CD8-positive, alpha-beta memory T cell (primary cell): Measurements from ENCODE around the gene IRGQ. TPM values are rescaled to one million over a fixed set of nuclear protein-coding genes. Genes with fewer than 3 reads are reported as not detected.

Experiments
- CTCF ChIA-PET: fragments of 350-600 bp; sonication (Branson Sonifier 250); formaldehyde crosslinking; loops from one replicate; lab custom pipeline; 2021; ENCODE audit warnings: antibody characterized with exemption; lab: Charles Lee
- POLR2A ChIA-PET: fragments of 350-600 bp; sonication (Branson Sonifier 250); formaldehyde crosslinking; loops from one replicate; lab custom pipeline; 2021; ENCODE audit warnings: antibody characterized with exemption; lab: Charles Lee
- DNase-seq, 5 donors: peaks; one replicate each; pipeline versions ENCODE4 v3.0.0 to v3.0.0-alpha.2; 2020 to 2022; ENCODE audit warnings: mixed read lengths in 1 of 5
- H3K27ac ChIP-seq: one replicate; pipeline ENCODE4 v1.7.0; 2013; ENCODE audit warnings: low read depth, mild to moderate bottlenecking, low read length, moderate library complexity
- H3K27me3 ChIP-seq: 2 replicates; pipeline ENCODE4 v1.7.0; 2013; ENCODE audit warnings: low read length, mild to moderate bottlenecking; ENCODE audit not compliant: insufficient read depth, poor library complexity, severe bottlenecking
- H3K36me3 ChIP-seq: 2 replicates; pipeline ENCODE4 v1.7.0; 2013; ENCODE audit warnings: mild to moderate bottlenecking, low read length, moderate library complexity; ENCODE audit not compliant: insufficient read depth
- H3K4me1 ChIP-seq: 2 replicates; pipeline ENCODE4 v1.7.0; 2013; ENCODE audit warnings: mild to moderate bottlenecking, low read length, moderate library complexity; ENCODE audit not compliant: insufficient read depth
- H3K4me3 ChIP-seq: 2 replicates; pipeline ENCODE4 v1.7.0; 2013; ENCODE audit warnings: mild to moderate bottlenecking, low read length
- H3K9me3 ChIP-seq: 2 replicates; pipeline ENCODE4 v1.7.0; 2013; ENCODE audit warnings: mild to moderate bottlenecking, low read length
- H3K27ac Mint-ChIP-seq, 8 donors: one replicate each; pipeline ENCODE4 v1.8.0; 2020 to 2021; ENCODE audit warnings: mixed read lengths in 8 of 8, mild to moderate bottlenecking in 6 of 8, inconsistent platforms in 3 of 8, moderate library complexity in 3 of 8
- H3K27me3 Mint-ChIP-seq, 2 donors: one replicate each; pipeline ENCODE4 v1.8.0; 2020 to 2021; ENCODE audit warnings: mixed read lengths in 2 of 2, mild to moderate bottlenecking in 1 of 2, moderate library complexity in 1 of 2
- H3K36me3 Mint-ChIP-seq, 3 donors: one replicate each; pipeline ENCODE4 v1.8.0; 2020 to 2021; ENCODE audit warnings: mixed read lengths in 3 of 3, inconsistent platforms in 1 of 3, mild to moderate bottlenecking in 1 of 3
- H3K4me1 Mint-ChIP-seq, 3 donors: one replicate each; pipeline ENCODE4 v1.8.0; 2020 to 2021; ENCODE audit warnings: mixed read lengths in 3 of 3, inconsistent platforms in 1 of 3, mild to moderate bottlenecking in 1 of 3
- H3K4me3 Mint-ChIP-seq, 7 donors: one replicate each; pipeline ENCODE4 v1.8.0; 2020 to 2021; ENCODE audit warnings: mixed read lengths in 7 of 7, mild to moderate bottlenecking in 6 of 7, moderate library complexity in 4 of 7, inconsistent platforms in 2 of 7
- H3K9me3 Mint-ChIP-seq, 5 donors: one replicate each; pipeline ENCODE4 v1.8.0; 2020 to 2022; ENCODE audit warnings: mixed read lengths in 5 of 5, mild to moderate bottlenecking in 3 of 5, moderate library complexity in 2 of 5, inconsistent platforms in 1 of 5
- polyA plus RNA-seq: library from polyadenylated mRNA; unstranded; fragments of 300-500 nt; fragmentation: Illumina TruSeq; gene quantifications from one replicate; pipeline ENCODE4 v1.2.3, GENCODE V29; 2021
- total RNA-seq, 2 experiments: library from RNA; stranded (reverse); gene quantifications; one replicate each; pipeline ENCODE4 v1.2.3, GENCODE V29; 2021

Gene IRGQ
- total and polyA plus RNA-seq, 3 experiments from 2014 or later = 2.2 to 30.2 (median 25.4) TPM

DNA sequence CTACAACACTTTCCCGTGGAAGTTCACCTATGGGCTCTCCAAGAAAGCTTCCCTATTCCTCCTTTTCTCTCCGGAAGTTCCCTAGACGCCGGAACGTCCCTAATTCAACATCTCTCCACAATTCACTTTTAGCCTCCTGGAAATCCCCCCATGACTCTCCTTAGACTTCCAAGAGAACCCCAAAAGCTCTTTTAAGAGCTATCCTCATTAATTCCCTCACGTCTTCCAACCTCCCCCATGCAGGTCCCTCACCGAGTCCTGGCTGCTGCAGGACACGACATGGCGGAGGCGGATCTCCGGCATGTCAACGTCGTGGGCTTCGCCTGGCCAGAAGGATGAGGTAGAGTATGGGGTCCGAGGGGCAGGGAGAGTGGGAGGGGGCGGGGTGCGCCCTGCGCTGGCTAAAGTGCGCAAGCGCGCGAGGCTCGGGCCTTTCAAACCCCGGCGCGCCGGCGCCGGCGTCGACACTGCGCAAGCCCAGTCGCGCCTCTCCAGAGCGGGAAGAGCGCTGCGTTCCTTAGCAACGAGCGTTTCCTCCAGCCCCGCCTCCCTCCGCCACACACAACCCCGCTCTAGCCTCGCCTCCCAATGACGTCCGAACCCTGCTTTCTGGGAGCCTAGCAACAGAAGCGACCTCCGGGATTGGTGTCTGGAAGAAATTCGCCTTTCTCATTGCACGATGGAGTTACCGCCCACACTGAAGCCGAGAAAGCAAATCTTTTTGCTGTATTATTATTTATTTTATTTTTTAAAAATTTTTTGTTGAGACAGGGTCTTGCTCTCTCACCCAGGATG, 20.6 kb downstream of the IRGQ start, which contains the start of the genes PINLYP and XRCC1:
PINLYP (plus strand) TSS at position 646 of the 795 bp plus-strand sequence. CDS start 1,391 bp downstream, outside the sequence.
XRCC1 (minus strand) TSS at position 372 of the 795 bp plus-strand sequence; CDS start at position 303, 69 bp downstream.
- CTCF ChIA-PET = interaction anchor here (0.7 to 2.5 kb wide), 4 partner anchors 19 to 128 kb away, joined by 3 to 17 read pairs (median 9); no protein-coding TSS in a partner anchor

DNA sequence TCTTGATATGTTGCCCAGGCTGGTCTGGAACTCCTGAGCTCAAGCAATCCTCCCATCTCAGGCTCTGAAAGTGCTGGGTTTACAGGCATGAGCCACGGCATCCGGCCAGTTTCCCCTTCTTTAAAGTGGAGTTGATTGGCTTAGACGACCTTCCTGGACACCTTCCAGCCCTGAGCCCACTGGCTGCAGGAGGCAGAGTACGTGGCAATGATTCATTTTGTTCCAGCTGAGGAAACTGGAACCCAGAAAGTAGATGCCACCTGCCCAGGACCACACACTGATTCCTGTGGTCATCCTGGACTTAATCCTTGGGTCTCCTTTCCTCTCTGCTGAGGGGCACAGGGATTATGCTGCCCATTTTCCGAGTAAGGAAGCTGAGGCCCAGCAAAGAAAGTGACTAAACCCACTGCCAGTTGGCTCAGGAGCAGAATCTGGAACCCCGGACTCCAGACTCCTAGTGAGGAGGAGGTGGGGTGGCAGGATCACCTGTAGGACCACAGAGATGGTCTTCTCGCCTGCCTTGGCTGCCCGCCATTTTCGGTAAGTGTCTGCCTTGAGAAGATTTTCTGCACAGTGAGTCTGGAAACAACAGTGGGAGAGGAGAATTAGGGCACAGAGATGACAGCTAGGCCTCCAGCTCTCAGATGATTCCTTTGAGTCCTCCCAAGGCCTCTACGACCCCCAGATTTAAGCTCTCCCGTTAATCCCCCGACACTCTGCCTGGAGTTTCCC, 21.3 kb downstream of the IRGQ start:
- no peaks in the 10 kb centered on the region for H3K9me3 ChIP-seq
- H3K4me1 Mint-ChIP-seq = peaks cover 37 to 79% (median 57%) of the 10 kb centered on the region in 3 donors
- ChIA-PET CTCF (interaction anchor here (0.7 to 2.5 kb wide), 4 partner anchors 19 to 128 kb away, joined by 3 to 17 read pairs (median 9); no protein-coding TSS in a partner anchor), POLR2A (interaction anchor here (0.6 to 2.3 kb wide), 3 partner anchors 12 to 217 kb away, joined by 3 to 19 read pairs (median 6); partner anchors contain the start of genes IRGQ and ZNF576)
- H3K36me3 Mint-ChIP-seq = peaks cover 3 to 28% (median 8%) of the 10 kb centered on the region in 3 donors
- peak overlapping the region; percentile 98 to 100 (median 98) for H3K27ac Mint-ChIP-seq
- H3K4me1 ChIP-seq = peaks cover 14% of the 10 kb centered on the region
- no peak for DNase-seq
- H3K27me3 ChIP-seq = no peaks in the 10 kb centered on the region
- H3K4me3 Mint-ChIP-seq = peak overlapping the region; percentile 95 to 99 (median 96)
- no peaks in the 10 kb centered on the region for H3K27me3 Mint-ChIP-seq
- peak overlapping the region; percentile 94 for H3K4me3 ChIP-seq
- H3K9me3 Mint-ChIP-seq = no peaks in the 10 kb centered on the region
- peaks cover 11% of the 10 kb centered on the region for H3K36me3 ChIP-seq
- peak overlapping the region; percentile 96 for H3K27ac ChIP-seq

More for the DNA sequence above, 20.6 kb downstream of the IRGQ start, which contains the start of the genes PINLYP and XRCC1:
- peak; percentile 95 to 99 (median 96) for DNase-seq
- Mint-ChIP-seq H3K4me1 (peaks cover 37 to 79% (median 56%) of the 10 kb centered on the region in 3 donors), H3K27ac (peak within 1 kb of the TSS; percentile 98 to 100 (median 98)), H3K36me3 (peaks cover 3 to 24% (median 6%) of the 10 kb centered on the region in 3 donors), H3K4me3 (peak within 1 kb of the TSS; percentile 95 to 99 (median 96)), H3K27me3 (no peaks in the 10 kb centered on the region), H3K9me3 (no peaks in the 10 kb centered on the region)
- H3K4me3 ChIP-seq = peak within 1 kb of the TSS; percentile 94
- H3K4me1 ChIP-seq = peaks cover 20% of the 10 kb centered on the region
- peak within 1 kb of the TSS; percentile 96 for H3K27ac ChIP-seq
- H3K9me3 ChIP-seq = no peaks in the 10 kb centered on the region
- POLR2A ChIA-PET = interaction anchor here (0.6 to 2.3 kb wide), 3 partner anchors 13 to 216 kb away, joined by 3 to 19 read pairs (median 6); partner anchors contain the start of genes IRGQ and ZNF576
- H3K27me3 ChIP-seq = no peaks in the 10 kb centered on the region
- peaks cover 11% of the 10 kb centered on the region for H3K36me3 ChIP-seq

DNA sequence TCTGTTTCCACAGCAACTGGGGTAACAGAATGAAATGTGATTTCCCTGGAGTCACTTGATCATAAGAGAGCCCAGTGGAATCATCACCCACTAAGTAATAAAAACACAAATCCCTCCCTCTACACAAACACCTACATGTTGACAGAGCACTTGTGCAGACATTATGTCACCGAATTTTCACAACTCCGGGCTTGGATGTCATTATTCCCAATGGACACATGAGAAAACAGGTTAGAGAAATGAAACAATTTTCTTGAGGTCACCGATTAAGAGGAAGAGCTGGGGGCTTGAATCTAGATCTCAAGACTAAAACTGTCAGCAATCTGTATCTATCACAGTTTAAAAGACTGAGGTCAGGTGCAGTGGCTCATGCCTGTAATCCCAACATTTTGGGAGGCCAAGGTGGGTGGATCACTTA, 23.8 kb downstream of the IRGQ start:
- ChIA-PET POLR2A (interaction anchor here (0.6 kb wide), 1 partner anchor 36 kb away, joined by 7 read pairs; no protein-coding TSS in a partner anchor), CTCF (interaction anchor here (2.4 to 4.0 kb wide), 2 partner anchors 17 to 22 kb away, joined by 15 to 22 read pairs; no protein-coding TSS in a partner anchor)
- Mint-ChIP-seq H3K27ac (peak overlapping the region; percentile 21 to 88 (median 60)), H3K4me1 (peaks cover 32 to 72% (median 59%) of the 10 kb centered on the region in 3 donors), H3K4me3 (peak overlapping the region in 2 of 7 donors; percentile 23 to 26), H3K27me3 (no peaks in the 10 kb centered on the region), H3K9me3 (no peaks in the 10 kb centered on the region), H3K36me3 (peaks cover 3 to 30% (median 8%) of the 10 kb centered on the region in 3 donors)
- no peak for DNase-seq
- peaks cover 14% of the 10 kb centered on the region for H3K4me1 ChIP-seq
- no peaks in the 10 kb centered on the region for H3K9me3 ChIP-seq
- no peak overlapping the region for H3K4me3 ChIP-seq
- H3K27me3 ChIP-seq = no peaks in the 10 kb centered on the region
- peaks cover 11% of the 10 kb centered on the region for H3K36me3 ChIP-seq
- H3K27ac ChIP-seq = no peak overlapping the region

DNA sequence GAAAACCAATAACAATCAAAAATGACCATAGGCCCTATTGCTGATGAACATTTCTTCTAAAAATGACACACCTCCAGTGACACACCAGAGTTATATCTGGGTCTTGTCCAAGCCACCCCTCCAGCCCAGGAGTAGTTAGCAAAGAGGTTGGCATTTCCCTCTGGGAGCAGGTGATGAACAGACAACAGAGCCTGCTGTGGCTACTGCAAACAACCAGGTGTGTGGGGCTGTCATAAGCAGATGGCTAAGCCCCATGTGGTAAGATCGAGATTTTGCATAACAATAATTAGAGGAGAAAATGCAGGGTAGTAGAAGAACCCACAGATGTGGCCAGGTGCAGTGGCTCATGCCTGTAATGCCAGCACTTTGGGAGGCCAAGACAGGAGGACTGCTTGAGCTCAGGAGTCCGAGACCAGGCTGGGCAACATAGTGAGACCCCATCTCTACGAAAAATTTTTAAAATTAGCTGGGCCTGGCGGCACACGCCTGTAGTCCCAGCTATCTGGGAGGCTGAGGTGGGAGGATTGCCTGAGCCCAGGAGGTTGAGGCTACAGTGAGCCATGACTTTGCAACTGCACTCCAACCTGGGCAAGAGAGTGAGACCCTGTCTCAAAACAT, 25.7 kb downstream of the IRGQ start:
- no peak overlapping the region for H3K27ac ChIP-seq
- no peak overlapping the region for H3K4me3 ChIP-seq
- no peak for DNase-seq
- peaks cover 11% of the 10 kb centered on the region for H3K36me3 ChIP-seq
- H3K4me1 ChIP-seq = peaks cover 8% of the 10 kb centered on the region
- no peaks in the 10 kb centered on the region for H3K9me3 ChIP-seq
- Mint-ChIP-seq H3K4me3 (peak overlapping the region in 1 of 7 donors; percentile 64), H3K36me3 (peaks cover 3 to 28% (median 8%) of the 10 kb centered on the region in 3 donors), H3K27me3 (no peaks in the 10 kb centered on the region), H3K27ac (peak overlapping the region; percentile 11 to 84 (median 70)), H3K4me1 (peaks cover 31 to 62% (median 53%) of the 10 kb centered on the region in 3 donors), H3K9me3 (no peaks in the 10 kb centered on the region)
- ChIA-PET CTCF (interaction anchor here (2.4 to 4.0 kb wide), 2 partner anchors 15 to 24 kb away, joined by 15 to 22 read pairs; no protein-coding TSS in a partner anchor), POLR2A (no interaction called here)
- no peaks in the 10 kb centered on the region for H3K27me3 ChIP-seq

DNA sequence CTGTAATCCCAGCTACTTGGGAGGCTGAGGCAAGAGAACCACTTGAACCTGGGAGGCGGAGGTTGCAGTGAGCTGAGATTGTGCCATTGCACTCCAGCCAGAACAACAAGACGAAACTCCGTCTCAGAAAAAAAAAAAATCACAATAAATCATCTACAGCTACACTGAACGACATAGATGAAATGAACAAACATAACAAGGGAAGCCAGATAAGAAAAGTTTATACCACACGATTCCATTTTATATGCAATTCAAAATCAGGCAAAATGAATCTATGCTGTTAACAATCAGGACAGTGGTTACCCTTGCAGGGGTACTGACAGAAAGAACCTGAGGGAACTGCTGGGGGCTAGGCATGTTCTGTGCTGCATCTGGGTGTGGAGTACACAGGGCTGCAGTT, 26.3 kb downstream of the IRGQ start:
- Histone ChIP-seq H3K27ac (no peak overlapping the region), H3K36me3 (peaks cover 11% of the 10 kb centered on the region), H3K9me3 (no peaks in the 10 kb centered on the region), H3K4me3 (no peak overlapping the region), H3K4me1 (peaks cover 9% of the 10 kb centered on the region), H3K27me3 (no peaks in the 10 kb centered on the region)
- Mint-ChIP-seq H3K4me3 (peak overlapping the region in 1 of 7 donors; percentile 64), H3K27me3 (no peaks in the 10 kb centered on the region), H3K9me3 (no peaks in the 10 kb centered on the region), H3K36me3 (peaks cover 0 to 25% (median 12%) of the 10 kb centered on the region in 3 donors), H3K27ac (peak overlapping the region; percentile 3 to 84 (median 70)), H3K4me1 (peaks cover 30 to 62% (median 53%) of the 10 kb centered on the region in 3 donors)
- ChIA-PET CTCF (interaction anchor here (4.0 kb wide), 1 partner anchor 15 kb away, joined by 22 read pairs; no protein-coding TSS in a partner anchor), POLR2A (no interaction called here)
- DNase-seq = no peak

DNA sequence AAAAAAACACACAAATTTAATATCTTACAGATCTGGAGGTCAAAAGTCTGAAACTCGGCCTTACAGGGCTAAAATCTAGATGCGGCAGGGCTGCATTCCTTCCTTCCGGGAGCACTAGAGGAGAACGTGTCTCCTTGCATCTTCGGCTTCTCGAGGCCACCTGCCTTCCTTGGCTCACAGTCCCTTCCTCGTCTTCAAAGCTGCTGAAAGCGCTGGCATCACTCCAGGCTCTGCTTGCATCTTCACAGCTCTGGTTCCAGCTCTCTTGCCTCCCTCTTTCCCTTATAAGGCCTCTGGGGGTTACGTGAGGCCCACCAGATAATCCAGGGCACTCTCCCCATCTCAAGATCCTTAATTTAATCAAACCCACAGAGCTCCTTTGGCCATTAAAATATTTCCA, 31.1 kb downstream of the IRGQ start:
- POLR2A ChIA-PET = no interaction called here
- Mint-ChIP-seq H3K9me3 (no peaks in the 10 kb centered on the region), H3K36me3 (peaks cover 0 to 15% (median 7%) of the 10 kb centered on the region in 3 donors), H3K27ac (peak overlapping the region in 6 of 8 donors; percentile 44 to 98 (median 70)), H3K27me3 (peaks cover 0 to 3% of the 10 kb centered on the region in 2 donors), H3K4me3 (no peak overlapping the region), H3K4me1 (peaks cover 48 to 64% (median 60%) of the 10 kb centered on the region in 3 donors)
- Histone ChIP-seq H3K4me3 (no peak overlapping the region), H3K4me1 (peaks cover 47% of the 10 kb centered on the region), H3K27me3 (no peaks in the 10 kb centered on the region), H3K9me3 (no peaks in the 10 kb centered on the region), H3K27ac (no peak overlapping the region), H3K36me3 (no peaks in the 10 kb centered on the region)
- no peak for DNase-seq
- CTCF ChIA-PET = interaction anchor here (1.6 to 2.2 kb wide), 2 partner anchors 9 to 30 kb away, joined by 8 to 12 read pairs; no protein-coding TSS in a partner anchor
